OCI-LY7 (cell line): ENCODE measurements around the gene ZNF541.

Experiments
- EZH2phosphoT487 ChIP-seq: fragments of 200-600 bp; sonication (generic); IDR thresholded peaks from 2 replicates; pipeline ENCODE4 v1.6.1; 2018; ENCODE audit warnings: low read depth, borderline replicate concordance, mild to moderate bottlenecking, mixed run types, antibody characterized with exemption, low read length, moderate library complexity, mixed read lengths
- TF ChIP-seq, protein P1 (sequence below): fragments of 200-600 bp; sonication (generic); conservative IDR thresholded peaks from 2 replicates; pipeline ENCODE4 v1.5.1; 2014; ENCODE audit warnings: mild to moderate bottlenecking, antibody characterized with exemption, low read length, moderate library complexity, mixed read lengths

GRCh38 chr19:47598407-47599349 lies 25.7 kb upstream of the ZNF541 start:
- TF ChIP-seq, protein P1, sequence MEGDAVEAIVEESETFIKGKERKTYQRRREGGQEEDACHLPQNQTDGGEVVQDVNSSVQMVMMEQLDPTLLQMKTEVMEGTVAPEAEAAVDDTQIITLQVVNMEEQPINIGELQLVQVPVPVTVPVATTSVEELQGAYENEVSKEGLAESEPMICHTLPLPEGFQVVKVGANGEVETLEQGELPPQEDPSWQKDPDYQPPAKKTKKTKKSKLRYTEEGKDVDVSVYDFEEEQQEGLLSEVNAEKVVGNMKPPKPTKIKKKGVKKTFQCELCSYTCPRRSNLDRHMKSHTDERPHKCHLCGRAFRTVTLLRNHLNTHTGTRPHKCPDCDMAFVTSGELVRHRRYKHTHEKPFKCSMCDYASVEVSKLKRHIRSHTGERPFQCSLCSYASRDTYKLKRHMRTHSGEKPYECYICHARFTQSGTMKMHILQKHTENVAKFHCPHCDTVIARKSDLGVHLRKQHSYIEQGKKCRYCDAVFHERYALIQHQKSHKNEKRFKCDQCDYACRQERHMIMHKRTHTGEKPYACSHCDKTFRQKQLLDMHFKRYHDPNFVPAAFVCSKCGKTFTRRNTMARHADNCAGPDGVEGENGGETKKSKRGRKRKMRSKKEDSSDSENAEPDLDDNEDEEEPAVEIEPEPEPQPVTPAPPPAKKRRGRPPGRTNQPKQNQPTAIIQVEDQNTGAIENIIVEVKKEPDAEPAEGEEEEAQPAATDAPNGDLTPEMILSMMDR, result no peak
- TF ChIP-seq EZH2phosphoT487, result no peak
